ENCODE results near the gene ADAMTS13. TPM values are rescaled to one million over a fixed set of nuclear protein-coding genes. Genes with fewer than 3 reads are reported as not detected.

ADAMTS13 gene
- total and polyA plus RNA-seq, 12 donors = 1.5 to 17.8 (median 3.5) TPM

GRCh38 chr9:133477992-133478850, 56.1 kb downstream of the ADAMTS13 start:
- Histone ChIP-seq H3K9me3 (no peaks in the 10 kb centered on the region), H3K36me3 (peaks cover 0 to 38% (median 0%) of the 10 kb centered on the region in 9 donors), H3K27ac (peak overlapping the region; percentile 33 to 90 (median 85)), H3K4me1 (peaks cover 7 to 61% (median 18%) of the 10 kb centered on the region in 9 donors), H3K4me3 (peak overlapping the region; percentile 53 to 77 (median 65)), H3K27me3 (peaks cover 0 to 7% (median 0%) of the 10 kb centered on the region in 7 donors)
- no peak for TF ChIP-seq CTCF (IDR thresholded peaks at IDR 0.05)
- ATAC-seq (peak; percentile 46 to 75 (median 56)), DNase-seq (peak; percentile 49 to 50)
- intact Hi-C loops (cut with DNase I) = loop anchor here in 2 of 10 donors (2.0 to 5.0 kb wide), 2 partner anchors 291 to 1126 kb away; partner anchors contain the start of gene SETX (in 1 of the 2)
- WGBS, 2 donors = 28 to 35% methylated on average over 17 of the region's 17 CpGs

- Histone ChIP-seq H3K27me3 (peaks cover 0 to 7% (median 0%) of the 10 kb centered on the region in 7 donors), H3K4me1 (peaks cover 7 to 55% (median 18%) of the 10 kb centered on the region in 9 donors), H3K27ac (peak within 1 kb of the TSS; percentile 33 to 90 (median 85)), H3K4me3 (peak within 1 kb of the TSS; percentile 53 to 77 (median 65)), H3K9me3 (no peaks in the 10 kb centered on the region), H3K36me3 (peaks cover 0 to 30% (median 0%) of the 10 kb centered on the region in 9 donors)
- WGBS, 2 donors = 0 to 1% methylated on average over 84 of the region's 84 CpGs
- ATAC-seq = peak; percentile 95 to 98 (median 98)
- no peak for TF ChIP-seq CTCF (IDR thresholded peaks at IDR 0.05)
- DNase-seq = peak; percentile 80 to 88
- intact Hi-C loops (cut with DNase I) = loop anchor here in 2 of 10 donors (1.0 to 5.0 kb wide), 3 partner anchors 20 to 1127 kb away; partner anchors contain the start of genes CACFD1 (in 1 of the 2) and SETX (in 1 of the 2)
These were observed 56.9 kb downstream of the ADAMTS13 start, which contains the start of gene SLC2A6 for GRCh38 chr9:133478851-133479711. SLC2A6 (minus strand) TSS chr9:133479099; CDS start chr9:133479059, 40 bp downstream.

- TF ChIP-seq CTCF (IDR thresholded peaks at IDR 0.05) = no peak
- Histone ChIP-seq H3K27me3 (peaks cover 0 to 16% (median 0%) of the 10 kb centered on the region in 7 donors), H3K36me3 (no peaks in the 10 kb centered on the region), H3K27ac (no peak overlapping the region), H3K9me3 (no peaks in the 10 kb centered on the region), H3K4me3 (no peak overlapping the region), H3K4me1 (peaks cover 3 to 27% (median 15%) of the 10 kb centered on the region in 9 donors)
- DNase-seq (no peak), ATAC-seq (no peak)
- 85 to 88% methylated on average over 9 of the region's 9 CpGs for WGBS, 2 donors
- intact Hi-C loops (cut with DNase I) = loop anchor here in 6 of 10 donors (2.0 to 10.0 kb wide), 5 partner anchors 71 to 459 kb away; partner anchors contain the start of genes MED22 (in 2 of the 6), RPL7A (in 2 of the 6) and SURF6 (in 1 of the 6)
These were observed 61.4 kb downstream of the ADAMTS13 start for GRCh38 chr9:133483611-133484010.
